Right ventricle myocardium superior (tissue), 1 donor: Measurements from ENCODE around the gene EFHB. TPM values are rescaled to one million over a fixed set of nuclear protein-coding genes. Genes with fewer than 3 reads are reported as not detected.
"Not testable (repeated sequence)": the region's sequence is repeated elsewhere in the genome, so short reads cannot be mapped to it uniquely, and the experiment has no call there.

ENCODE experiments used
- ATAC-seq: fragments of 200-7000 bp; cut with Tn5 transposase; one replicate; pipeline ENCODE4 v1.9.1; 2020; ENCODE audit warnings: mild to moderate bottlenecking; ENCODE audit not compliant: poor library complexity
- DNase-seq: peaks from one replicate; pipeline ENCODE4 v3.0.0-alpha.2; 2020
- intact Hi-C: fragments of 100-400 bp; cut with DNase I; formaldehyde crosslinking; loops from one replicate; pipeline ENCODE4 v1.11.2; 2022
- total RNA-seq: library from RNA; stranded (reverse); fragmentation: NEBNext Ultra II Directional; extraction: Animal tissue kit (Norgen Biotek cat#: 25700); gene quantifications from one replicate; pipeline ENCODE4 v1.2.1, GENCODE V29; 2021
- donor health status: DM: no; HTN: yes; CAD: no; lungs with severe emphysema.

The EFHB gene
- total RNA-seq, 1 donor from 2014 or later, result not detected

- intact Hi-C loops, result no loop called here
These were observed 3.7 kb upstream of the EFHB start for GRCh38 chr3:19937459-19938294.

GRCh38 chr3:19932422-19932821 is 1.6 kb downstream of the EFHB start:
- DNase-seq, result no peak
- intact Hi-C loops, result no loop called here
- no peak for ATAC-seq

More at GRCh38 chr3:19937459-19938294, 3.7 kb upstream of the EFHB start:
- no peak for ATAC-seq
- no peak for DNase-seq

- DNase-seq, result no peak
- intact Hi-C loops, result no loop called here
These were observed 2.2 kb downstream of the EFHB start for GRCh38 chr3:19931767-19932188.

GRCh38 chr3:19931180-19931692 is 2.8 kb downstream of the EFHB start:
- ATAC-seq (peak; percentile 29), DNase-seq (no peak)
- intact Hi-C loops, result no loop called here

More at GRCh38 chr3:19931767-19932188, 2.2 kb downstream of the EFHB start:
- no peak for ATAC-seq

GRCh38 chr3:19920401-19921080 is 13.5 kb downstream of the EFHB start:
- intact Hi-C loops, result no loop called here
- DNase-seq (no peak), ATAC-seq (no peak)

GRCh38 chr3:19917167-19917566 is 16.9 kb downstream of the EFHB start:
- no peak for ATAC-seq
- intact Hi-C loops, result no loop called here

GRCh38 chr3:19911452-19911851 is 22.6 kb downstream of the EFHB start:
- intact Hi-C loops, result no loop called here
- ATAC-seq (no peak), DNase-seq (no peak)

More at GRCh38 chr3:19917167-19917566, 16.9 kb downstream of the EFHB start:
- DNase-seq, result no peak

- intact Hi-C loops, result no loop called here
- DNase-seq (no peak), ATAC-seq (no peak)
These were observed 26.5 kb downstream of the EFHB start for GRCh38 chr3:19907523-19907922.

GRCh38 chr3:19903649-19904048 is 30.4 kb downstream of the EFHB start:
- intact Hi-C loops, result no loop called here
- no peak for DNase-seq
- ATAC-seq, result no peak

- no peak for DNase-seq
- intact Hi-C loops, result no loop called here
- ATAC-seq, result no peak
These were observed 32.1 kb downstream of the EFHB start for GRCh38 chr3:19901918-19902317.

GRCh38 chr3:19901337-19901736 is 32.7 kb downstream of the EFHB start:
- DNase-seq (no peak), ATAC-seq (no peak)
- intact Hi-C loops, result no loop called here

GRCh38 chr3:19899833-19900232 is 34.2 kb downstream of the EFHB start:
- ATAC-seq, intact Hi-C loops, DNase-seq: not testable (repeated sequence)

GRCh38 chr3:19899264-19899663 is 34.8 kb downstream of the EFHB start:
- ATAC-seq (no peak), DNase-seq (no peak)
- intact Hi-C loops, result no loop called here

- no peak for ATAC-seq
These were observed 35.3 kb downstream of the EFHB start for GRCh38 chr3:19898721-19899120.

GRCh38 chr3:19891740-19892139 is 42.3 kb downstream of the EFHB start:
- ATAC-seq, result no peak
- intact Hi-C loops, result no loop called here

More at GRCh38 chr3:19898721-19899120, 35.3 kb downstream of the EFHB start:
- no peak for DNase-seq
- intact Hi-C loops, result no loop called here

GRCh38 chr3:19888428-19889152 is 45.4 kb downstream of the EFHB start:
- ATAC-seq (no peak), DNase-seq (no peak)
- intact Hi-C loops, result loop anchor here (10.0 kb wide), 1 partner anchor 306 kb away; no protein-coding TSS in a partner anchor

More at GRCh38 chr3:19891740-19892139, 42.3 kb downstream of the EFHB start:
- no peak for DNase-seq

GRCh38 chr3:19887122-19887521 is 46.9 kb downstream of the EFHB start:
- not testable (repeated sequence) for DNase-seq, ATAC-seq
- intact Hi-C loops, result loop anchor here (10.0 kb wide), 1 partner anchor 308 kb away; no protein-coding TSS in a partner anchor

- intact Hi-C loops, result loop anchor here (10.0 kb wide), 1 partner anchor 308 kb away; no protein-coding TSS in a partner anchor
- DNase-seq, result no peak
- ATAC-seq, result no peak
These were observed 47.6 kb downstream of the EFHB start for GRCh38 chr3:19886404-19886803.

GRCh38 chr3:19885468-19885867 is 48.5 kb downstream of the EFHB start:
- DNase-seq (no peak), ATAC-seq (peak; percentile 36)
- intact Hi-C loops, result loop anchor here (10.0 kb wide), 1 partner anchor 309 kb away; no protein-coding TSS in a partner anchor
